Stimulated activated CD8-positive, alpha-beta memory T cell treated with anti-CD3 and anti-CD28 coated beads, Interleukin-4, amount 100 ng/mL, for 4 hours (primary cell): Measurements from ENCODE around the gene B4GALT6.

Experiments used
- DNase-seq, 2 donors: peaks; one replicate each; pipeline ENCODE4 v3.0.0-alpha.2; 2020; ENCODE audit warnings: low read depth in 2 of 2, low spot score in 1 of 2

B4GALT6 gene

GRCh38 chr18:31596081-31596872 is 88.1 kb downstream of the B4GALT6 start:
- DNase-seq = no peak

GRCh38 chr18:31595121-31595771 is 89.1 kb downstream of the B4GALT6 start:
- DNase-seq = no peak

- DNase-seq = no peak
Observed at GRCh38 chr18:31592506-31593157, 91.7 kb downstream of the B4GALT6 start.

GRCh38 chr18:31591628-31592027 is 92.8 kb downstream of the B4GALT6 start, which contains the start of gene TTR:
TTR (plus strand) TSS chr18:31591877; CDS start chr18:31591903, 26 bp downstream.
- no peak for DNase-seq

- DNase-seq = no peak
Observed at GRCh38 chr18:31591113-31591512, 93.3 kb downstream of the B4GALT6 start.

- no peak for DNase-seq
Observed at GRCh38 chr18:31590570-31590969, 93.8 kb downstream of the B4GALT6 start.

GRCh38 chr18:31587529-31587928 is 96.9 kb downstream of the B4GALT6 start:
- DNase-seq = no peak

GRCh38 chr18:31586616-31587015 is 97.8 kb downstream of the B4GALT6 start:
- DNase-seq = no peak

- DNase-seq = no peak
Observed at GRCh38 chr18:31585991-31586390, 98.4 kb downstream of the B4GALT6 start.

GRCh38 chr18:31583185-31583854 is 101.1 kb downstream of the B4GALT6 start:
- no peak for DNase-seq

- no peak for DNase-seq
Observed at GRCh38 chr18:31581498-31582197, 102.7 kb downstream of the B4GALT6 start.

GRCh38 chr18:31579375-31579774 is 105.0 kb downstream of the B4GALT6 start:
- no peak for DNase-seq

GRCh38 chr18:31578126-31578525 is 106.3 kb downstream of the B4GALT6 start:
- no peak for DNase-seq

GRCh38 chr18:31577195-31577594 is 107.2 kb downstream of the B4GALT6 start:
- DNase-seq = no peak

GRCh38 chr18:31576670-31577069 is 107.7 kb downstream of the B4GALT6 start:
- no peak for DNase-seq

- no peak for DNase-seq
Observed at GRCh38 chr18:31575515-31576257, 108.7 kb downstream of the B4GALT6 start.

- no peak for DNase-seq
Observed at GRCh38 chr18:31574359-31574758, 110.0 kb downstream of the B4GALT6 start.
